Thyroid gland (tissue), 4 donors: ENCODE data around the gene NFKBIB.

ENCODE experiments used
- POLR2A ChIP-seq, 2 donors: fragments of 450-650 bp; IDR thresholded peaks; one replicate each; pipeline ENCODE4 v1.6.1; 2017; ENCODE audit warnings: antibody characterized with exemption in 2 of 2, mild to moderate bottlenecking in 2 of 2, moderate library complexity in 1 of 2
- TF ChIP-seq, protein P1 (sequence below), 6 experiments: fragments of 200-600 bp in 3 of 6; fragments of 450-650 bp in 3 of 6; sonication (generic) in 3 of 6; IDR thresholded peaks; one replicate each; pipeline ENCODE4 v1.5.1; 2016 to 2019; ENCODE audit warnings: antibody characterized with exemption in 6 of 6, mild to moderate bottlenecking in 2 of 6, inconsistent platforms in 1 of 6, moderate library complexity in 1 of 6

DNA sequence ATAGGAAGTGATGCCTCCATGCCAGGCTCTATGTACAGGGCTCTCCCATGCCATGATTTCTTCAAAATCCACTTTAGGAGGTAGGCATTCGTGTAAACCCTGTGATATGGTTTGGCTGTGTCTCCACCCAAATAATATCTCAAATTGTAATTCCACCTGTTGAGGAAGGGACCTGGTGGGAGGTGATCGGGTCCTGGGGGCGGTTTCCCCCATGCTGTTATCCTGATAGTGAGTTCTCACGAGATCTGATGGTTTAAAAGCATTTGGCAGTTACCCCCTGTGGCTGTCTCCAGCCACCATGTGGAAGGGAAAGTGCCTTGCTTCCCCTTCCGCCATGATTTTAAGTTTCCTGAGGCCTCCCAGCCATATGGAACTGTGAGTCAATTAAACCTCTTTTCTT lies 22.7 kb downstream of the NFKBIB start:
- TF ChIP-seq, protein P1, sequence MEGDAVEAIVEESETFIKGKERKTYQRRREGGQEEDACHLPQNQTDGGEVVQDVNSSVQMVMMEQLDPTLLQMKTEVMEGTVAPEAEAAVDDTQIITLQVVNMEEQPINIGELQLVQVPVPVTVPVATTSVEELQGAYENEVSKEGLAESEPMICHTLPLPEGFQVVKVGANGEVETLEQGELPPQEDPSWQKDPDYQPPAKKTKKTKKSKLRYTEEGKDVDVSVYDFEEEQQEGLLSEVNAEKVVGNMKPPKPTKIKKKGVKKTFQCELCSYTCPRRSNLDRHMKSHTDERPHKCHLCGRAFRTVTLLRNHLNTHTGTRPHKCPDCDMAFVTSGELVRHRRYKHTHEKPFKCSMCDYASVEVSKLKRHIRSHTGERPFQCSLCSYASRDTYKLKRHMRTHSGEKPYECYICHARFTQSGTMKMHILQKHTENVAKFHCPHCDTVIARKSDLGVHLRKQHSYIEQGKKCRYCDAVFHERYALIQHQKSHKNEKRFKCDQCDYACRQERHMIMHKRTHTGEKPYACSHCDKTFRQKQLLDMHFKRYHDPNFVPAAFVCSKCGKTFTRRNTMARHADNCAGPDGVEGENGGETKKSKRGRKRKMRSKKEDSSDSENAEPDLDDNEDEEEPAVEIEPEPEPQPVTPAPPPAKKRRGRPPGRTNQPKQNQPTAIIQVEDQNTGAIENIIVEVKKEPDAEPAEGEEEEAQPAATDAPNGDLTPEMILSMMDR (IDR thresholded peaks at IDR 0.05): no peak
- no peak for TF ChIP-seq POLR2A (IDR thresholded peaks at IDR 0.05)
